GM18873 (cell line): Measurements from ENCODE around the gene CTU2.

ENCODE experiments used
- ATAC-seq: cut with Tn5 transposase; IDR thresholded peaks from one replicate; pipeline ENCODE4 v1.9.1; 2021; ENCODE audit warnings: mild to moderate bottlenecking, moderate library complexity, moderate number of reproducible peaks; ENCODE audit not compliant: unreplicated experiment, low FRiP score

Gene CTU2

GRCh38 chr16:88712362-88712979, 6.2 kb downstream of the CTU2 start:
- no peak for ATAC-seq

GRCh38 chr16:88713054-88713453, 6.8 kb downstream of the CTU2 start:
- ATAC-seq: no peak

GRCh38 chr16:88713568-88714419, 7.5 kb downstream of the CTU2 start:
- no peak for ATAC-seq

GRCh38 chr16:88714420-88715302, 8.4 kb downstream of the CTU2 start:
- no peak for ATAC-seq

GRCh38 chr16:88715312-88716190, 9.2 kb downstream of the CTU2 start:
- ATAC-seq: no peak

- ATAC-seq: no peak
These were observed 9.9 kb downstream of the CTU2 start for GRCh38 chr16:88716201-88716600.

- ATAC-seq: no peak
These were observed 10.3 kb downstream of the CTU2 start for GRCh38 chr16:88716601-88717001.

- ATAC-seq: no peak
These were observed 11.9 kb downstream of the CTU2 start for GRCh38 chr16:88718178-88718577.

GRCh38 chr16:88719267-88719932, 13.1 kb downstream of the CTU2 start:
- no peak for ATAC-seq

- no peak for ATAC-seq
These were observed 13.6 kb downstream of the CTU2 start for GRCh38 chr16:88719933-88720296.

- ATAC-seq: no peak
These were observed 14.2 kb downstream of the CTU2 start for GRCh38 chr16:88720396-88720970.

- no peak for ATAC-seq
These were observed 14.9 kb downstream of the CTU2 start for GRCh38 chr16:88721236-88721635.

- no peak for ATAC-seq
These were observed 15.8 kb downstream of the CTU2 start for GRCh38 chr16:88721815-88722755.

- no peak for ATAC-seq
These were observed 16.6 kb downstream of the CTU2 start for GRCh38 chr16:88722784-88723506.

GRCh38 chr16:88723507-88723887, 17.2 kb downstream of the CTU2 start:
- ATAC-seq: no peak

- ATAC-seq: no peak
These were observed 17.6 kb downstream of the CTU2 start for GRCh38 chr16:88723911-88724310.

- no peak for ATAC-seq
These were observed 18.7 kb downstream of the CTU2 start for GRCh38 chr16:88724855-88725555.
